H9 (cell line): ENCODE results near the gene FBXL5. TPM values are rescaled to one million over a fixed set of nuclear protein-coding genes. Genes with fewer than 3 reads are reported as not detected.

Source experiments
- DNase-seq: peaks from one replicate; pipeline ENCODE4 v3.0.0-alpha.2; 2017
- H2AFZ ChIP-seq: one replicate; pipeline ENCODE4 v1.6.1; 2013; ENCODE audit warnings: mild to moderate bottlenecking, low read length, control low read depth, moderate library complexity
- H2AK5ac ChIP-seq: 2 replicates; pipeline ENCODE4 v1.6.1; 2013; ENCODE audit warnings: low read length, control low read depth, mixed read lengths; ENCODE audit not compliant: insufficient read length
- H2BK120ac ChIP-seq: one replicate; pipeline ENCODE4 v1.6.1; 2013; ENCODE audit warnings: low read depth, mild to moderate bottlenecking, low read length, control low read depth, inconsistent platforms; ENCODE audit not compliant: poor library complexity, severe bottlenecking
- H2BK12ac ChIP-seq: 2 replicates; pipeline ENCODE4 v1.6.1; 2013; ENCODE audit warnings: low read length, control low read depth, mixed read lengths, low read depth; ENCODE audit not compliant: insufficient read length
- H2BK15ac ChIP-seq: 2 replicates; pipeline ENCODE4 v1.6.1; 2013; ENCODE audit warnings: low read depth, low read length, control low read depth
- H2BK20ac ChIP-seq: one replicate; pipeline ENCODE4 v1.6.1; 2013; ENCODE audit warnings: low read depth, mild to moderate bottlenecking, low read length, control low read depth, inconsistent platforms; ENCODE audit not compliant: poor library complexity, severe bottlenecking
- H2BK5ac ChIP-seq: 2 replicates; pipeline ENCODE4 v1.6.1; 2013; ENCODE audit warnings: low read length, control low read depth, mixed read lengths; ENCODE audit not compliant: insufficient read length
- H3K14ac ChIP-seq: 2 replicates; pipeline ENCODE4 v1.6.1; 2013; ENCODE audit warnings: low read length, control low read depth; ENCODE audit not compliant: insufficient read depth
- H3K18ac ChIP-seq: 2 replicates; pipeline ENCODE4 v1.6.1; 2013; ENCODE audit warnings: low read depth, mild to moderate bottlenecking, mixed read lengths, low read length, control low read depth; ENCODE audit not compliant: insufficient read length
- H3K23ac ChIP-seq: 2 replicates; pipeline ENCODE4 v1.6.1; 2013; ENCODE audit warnings: low read length, control low read depth, mixed read lengths, low read depth; ENCODE audit not compliant: insufficient read length
- H3K23me2 ChIP-seq: 2 replicates; pipeline ENCODE4 v1.6.1; 2013; ENCODE audit warnings: low read depth, mild to moderate bottlenecking, mixed read lengths, low read length, control low read depth; ENCODE audit not compliant: insufficient read length, poor library complexity, severe bottlenecking
- H3K27ac ChIP-seq: 2 replicates; pipeline ENCODE4 v1.5.1; 2013; ENCODE audit warnings: low read length, control low read depth, mixed read lengths, low read depth; ENCODE audit not compliant: insufficient read length
- H3K27me3 ChIP-seq: 2 replicates; pipeline ENCODE4 v1.6.1; 2013; ENCODE audit warnings: low read length, control low read depth, inconsistent platforms; ENCODE audit not compliant: insufficient read depth
- H3K4ac ChIP-seq: 2 replicates; pipeline ENCODE4 v1.6.1; 2013; ENCODE audit warnings: low read depth, mild to moderate bottlenecking, control low read depth, inconsistent platforms, low read length, moderate library complexity
- H3K4me1 ChIP-seq: 2 replicates; pipeline ENCODE4 v1.6.1; 2013; ENCODE audit warnings: low read length, control low read depth, inconsistent platforms; ENCODE audit not compliant: insufficient read depth
- H3K4me2 ChIP-seq: 2 replicates; pipeline ENCODE4 v1.6.1; 2013; ENCODE audit warnings: low read length, control low read depth, mixed read lengths; ENCODE audit not compliant: insufficient read length, insufficient read depth
- H3K56ac ChIP-seq: 2 replicates; pipeline ENCODE4 v1.6.1; 2013; ENCODE audit warnings: low read depth, mild to moderate bottlenecking, mixed read lengths, low read length, control low read depth; ENCODE audit not compliant: insufficient read length
- H3K79me1 ChIP-seq: 2 replicates; pipeline ENCODE4 v1.6.1; 2013; ENCODE audit warnings: low read depth, mild to moderate bottlenecking, moderate library complexity, low read length, control low read depth, inconsistent platforms; ENCODE audit not compliant: insufficient read depth, poor library complexity, severe bottlenecking
- H3K79me2 ChIP-seq: 2 replicates; pipeline ENCODE4 v1.6.1; 2013; ENCODE audit warnings: low read length, control low read depth, inconsistent platforms; ENCODE audit not compliant: insufficient read depth
- H3K9ac ChIP-seq: 2 replicates; pipeline ENCODE4 v1.6.1; 2013; ENCODE audit warnings: low read length, control low read depth, mixed read lengths; ENCODE audit not compliant: insufficient read length; ENCODE audit errors: extremely low read depth
- H3K9me3 ChIP-seq: one replicate; pipeline ENCODE4 v1.6.1; 2013; ENCODE audit warnings: low read depth, low read length, inconsistent platforms; ENCODE audit not compliant: control insufficient read depth
- H3T11ph ChIP-seq: one replicate; pipeline ENCODE4 v1.6.1; 2013; ENCODE audit warnings: mild to moderate bottlenecking, low read length, control low read depth, inconsistent platforms
- H4K20me1 ChIP-seq: one replicate; pipeline ENCODE4 v1.6.1; 2013; ENCODE audit not compliant: control insufficient read depth, insufficient read length, insufficient read depth
- H4K5ac ChIP-seq: 2 replicates; pipeline ENCODE4 v1.6.1; 2013; ENCODE audit warnings: low read depth, mild to moderate bottlenecking, mixed read lengths, low read length, control low read depth; ENCODE audit not compliant: insufficient read length
- H4K8ac ChIP-seq: replicated peaks from 2 replicates; pipeline ENCODE4 v1.6.1; 2013; ENCODE audit warnings: low read length, control low read depth, mixed read lengths, low read depth; ENCODE audit not compliant: insufficient read length
- H4K91ac ChIP-seq: 2 replicates; pipeline ENCODE4 v1.6.1; 2013; ENCODE audit warnings: low read depth, mild to moderate bottlenecking, moderate library complexity, mixed read lengths, low read length, control low read depth; ENCODE audit not compliant: insufficient read length
- H3K27ac Mint-ChIP-seq, 3 experiments: 2 replicates in 2 of 3; 3 replicates in 1 of 3; pipeline ENCODE4 v1.8.0; 2020 to 2021; ENCODE audit warnings: mixed read lengths in 3 of 3, mild to moderate bottlenecking in 1 of 3, moderate library complexity in 1 of 3
- H3K27me3 Mint-ChIP-seq: 2 replicates; pipeline ENCODE4 v1.8.0; 2021; ENCODE audit warnings: low read depth, mild to moderate bottlenecking, moderate library complexity, mixed read lengths
- H3K36me3 Mint-ChIP-seq, 3 experiments: 2 replicates in 2 of 3; 3 replicates in 1 of 3; pipeline ENCODE4 v1.8.0; 2020 to 2021; ENCODE audit warnings: low read depth in 3 of 3, mixed read lengths in 3 of 3; ENCODE audit not compliant: insufficient read depth in 1 of 3
- H3K4me1 Mint-ChIP-seq, 2 experiments: 2 replicates each; pipeline ENCODE4 v1.8.0; 2020; ENCODE audit warnings: mixed read lengths in 2 of 2
- H3K4me3 Mint-ChIP-seq, 2 experiments: 2 replicates in 1 of 2; 3 replicates in 1 of 2; pipeline ENCODE4 v1.8.0; 2020 to 2021; ENCODE audit warnings: mild to moderate bottlenecking in 2 of 2, mixed read lengths in 2 of 2, moderate library complexity in 1 of 2
- H3K9me3 Mint-ChIP-seq, 2 experiments: 2 replicates in 1 of 2; 3 replicates in 1 of 2; pipeline ENCODE4 v1.8.0; 2020; ENCODE audit warnings: mild to moderate bottlenecking in 2 of 2, mixed read lengths in 2 of 2, moderate library complexity in 1 of 2
- CTCF ChIP-seq: fragments of 200-600 bp; sonication (generic); conservative IDR thresholded peaks from 3 replicates; pipeline ENCODE4 v1.8.0; 2021; ENCODE audit warnings: antibody characterized with exemption, mild to moderate bottlenecking
- WGBS: extraction: QIAGEN DNeasy Blood & Tissue Kit; methylation state at CpG from one replicate; pipeline ENCODE4 v1.1.7; 2013; ENCODE audit warnings: missing lambda C conversion rate, low lambda C conversion rate, mixed read lengths; ENCODE audit not compliant: insufficient read length; ENCODE audit errors: extremely low coverage; 5-methylcytosine and 5-hydroxymethylcytosine counted together
- total RNA-seq: library from RNA; stranded (reverse); gene quantifications from 2 replicates; pipeline ENCODE4 v1.2.1, GENCODE V29; 2021

FBXL5 gene
- total RNA-seq, 1 experiment from 2014 or later = 57.6 TPM

GRCh38 chr4:15562114-15562513 lies 93.0 kb downstream of the FBXL5 start:
- H3K36me3 Mint-ChIP-seq = peaks cover 3 to 13% (median 4%) of the 10 kb centered on the region in 3 experiments; a peak in 4 of 7 replicates
- Histone ChIP-seq H2AK5ac (no peak overlapping the region), H3K4me1 (no peaks in the 10 kb centered on the region), H3K23ac (no peak overlapping the region), H3K18ac (no peak overlapping the region), H2BK15ac (no peak overlapping the region), H3K79me1 (no peaks in the 10 kb centered on the region), H4K20me1 (no peaks in the 10 kb centered on the region), H3K14ac (no peak overlapping the region), H3K79me2 (no peaks in the 10 kb centered on the region), H2BK120ac (no peak overlapping the region), H3K23me2 (no peaks in the 10 kb centered on the region), H3K4me2 (no peak overlapping the region), H3T11ph (no peak overlapping the region), H4K91ac (no peak overlapping the region), H4K5ac (no peak overlapping the region), H4K8ac (no peak overlapping the region), H3K4ac (no peak overlapping the region), H3K9ac (no peak overlapping the region), H2AFZ (no peak overlapping the region), H2BK5ac (no peak overlapping the region), H3K27me3 (no peaks in the 10 kb centered on the region), H3K27ac (no peak overlapping the region), H2BK20ac (no peak overlapping the region), H3K9me3 (no peaks in the 10 kb centered on the region), H3K56ac (no peak overlapping the region), H2BK12ac (no peak overlapping the region)
- no peak for DNase-seq
- H3K4me3 Mint-ChIP-seq = no peak overlapping the region
- WGBS = no CpG with 5 or more reads among the region's 3 CpGs
- no peaks in the 10 kb centered on the region for H3K9me3 Mint-ChIP-seq
- H3K4me1 Mint-ChIP-seq = peaks cover 0 to 5% of the 10 kb centered on the region in 2 experiments; a peak in 1 of 4 replicates
- no peak for TF ChIP-seq CTCF
- H3K27ac Mint-ChIP-seq = no peak overlapping the region
- no peaks in the 10 kb centered on the region for H3K27me3 Mint-ChIP-seq
